ENCODE results near the gene GSTT2.
"Not testable (repeated sequence)": the region's sequence is repeated elsewhere in the genome, so short reads cannot be mapped to it uniquely, and the experiment has no call there.

GRCh38 chr22:23993080-23993479, 13.1 kb downstream of the GSTT2 start:
- not testable (repeated sequence) for TF ChIP-seq CTCF (tag by site-specific recombination; IDR thresholded peaks at IDR 0.05); MYNN (tag by site-specific recombination; IDR thresholded peaks at IDR 0.05; ENCODE audit: borderline replicate concordance); SP2 (tag by site-specific recombination; IDR thresholded peaks at IDR 0.05); ZIC2 (tag by site-specific recombination; IDR thresholded peaks at IDR 0.05); GLIS1 (tag by site-specific recombination; IDR thresholded peaks at IDR 0.05); ZNF324 (tag by site-specific recombination; IDR thresholded peaks at IDR 0.05); ZNF223 (tag by site-specific recombination; IDR thresholded peaks at IDR 0.05); ZBTB7A (tag by site-specific recombination; IDR thresholded peaks at IDR 0.05; ENCODE audit: low read depth); YY1 (tag by site-specific recombination; IDR thresholded peaks at IDR 0.05)

Measured in HEK293 (cell line).